Ramos (cell line): Measurements from ENCODE around the gene HMGN5.

Experiments used
- in situ Hi-C: fragments of 300-500 bp; cut with MboI; formaldehyde crosslinking; loops from one replicate; pipeline ENCODE4 v1.14.3; 2022; ENCODE audit warnings: low sequenced_read_pairs; ENCODE audit not compliant: unreplicated experiment

HMGN5 gene

DNA sequence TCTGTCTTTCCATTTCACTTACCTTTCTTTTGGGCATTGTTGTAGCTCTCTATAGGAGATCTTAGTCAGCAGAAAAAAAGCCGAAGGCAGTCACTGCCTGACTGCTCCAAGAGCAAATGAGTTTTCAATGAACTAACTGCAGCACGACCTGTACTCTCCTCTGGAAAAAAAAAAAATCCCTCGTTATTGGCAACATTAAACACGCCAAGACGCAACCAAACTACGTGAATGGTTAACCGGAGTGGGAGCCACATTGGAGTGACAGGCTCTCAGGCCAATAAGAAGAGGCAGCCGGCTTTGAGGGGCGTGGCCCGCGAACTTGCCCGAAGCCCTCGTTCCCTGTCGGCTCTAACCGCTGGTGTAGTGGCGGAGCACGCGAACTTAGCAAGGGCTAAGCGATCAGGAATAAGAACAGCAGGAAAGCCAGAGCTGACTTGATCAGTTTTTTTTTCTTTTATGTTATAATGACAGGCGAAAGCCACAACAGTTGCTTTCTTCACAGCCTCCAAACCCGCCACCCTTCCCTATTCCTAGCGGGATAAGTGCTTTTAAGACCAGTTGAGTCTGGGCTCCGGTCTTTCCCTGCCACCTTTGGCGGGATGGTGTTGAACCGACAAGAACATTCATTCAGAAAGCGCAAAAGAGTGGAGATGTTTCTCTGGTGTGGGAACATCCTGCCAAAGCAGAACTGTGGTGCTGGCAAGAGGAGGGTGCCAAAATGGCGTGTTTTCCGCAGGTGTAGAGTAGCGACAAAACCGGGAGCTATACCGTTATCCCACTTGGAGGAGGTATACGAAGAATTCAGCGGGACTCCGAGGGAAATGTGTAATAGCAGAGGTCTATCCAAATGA is 80.0 kb downstream of the HMGN5 start:
- in situ Hi-C loops, result no loop called here

DNA sequence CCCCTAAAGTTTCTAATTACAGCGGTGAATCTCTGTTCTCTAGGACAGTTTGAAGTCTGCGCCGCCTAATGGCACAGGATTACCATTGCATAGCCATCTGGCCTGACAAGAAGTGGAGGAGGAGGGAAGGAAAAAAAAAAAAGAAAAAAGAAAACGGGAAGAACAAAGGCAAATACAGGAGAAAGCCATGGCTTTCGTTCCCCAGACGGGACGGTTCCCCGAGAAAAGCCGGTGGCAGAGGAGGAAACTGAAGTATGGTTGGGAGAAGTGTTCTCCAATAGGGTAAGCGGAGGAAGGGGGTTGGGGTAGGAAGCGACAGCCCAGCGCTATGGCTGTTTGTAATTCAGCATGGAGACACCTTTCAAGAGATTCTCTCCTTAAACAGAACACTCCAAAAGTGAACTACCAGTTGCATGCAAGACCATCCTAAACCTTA is 80.8 kb downstream of the HMGN5 start:
- in situ Hi-C loops, result no loop called here

DNA sequence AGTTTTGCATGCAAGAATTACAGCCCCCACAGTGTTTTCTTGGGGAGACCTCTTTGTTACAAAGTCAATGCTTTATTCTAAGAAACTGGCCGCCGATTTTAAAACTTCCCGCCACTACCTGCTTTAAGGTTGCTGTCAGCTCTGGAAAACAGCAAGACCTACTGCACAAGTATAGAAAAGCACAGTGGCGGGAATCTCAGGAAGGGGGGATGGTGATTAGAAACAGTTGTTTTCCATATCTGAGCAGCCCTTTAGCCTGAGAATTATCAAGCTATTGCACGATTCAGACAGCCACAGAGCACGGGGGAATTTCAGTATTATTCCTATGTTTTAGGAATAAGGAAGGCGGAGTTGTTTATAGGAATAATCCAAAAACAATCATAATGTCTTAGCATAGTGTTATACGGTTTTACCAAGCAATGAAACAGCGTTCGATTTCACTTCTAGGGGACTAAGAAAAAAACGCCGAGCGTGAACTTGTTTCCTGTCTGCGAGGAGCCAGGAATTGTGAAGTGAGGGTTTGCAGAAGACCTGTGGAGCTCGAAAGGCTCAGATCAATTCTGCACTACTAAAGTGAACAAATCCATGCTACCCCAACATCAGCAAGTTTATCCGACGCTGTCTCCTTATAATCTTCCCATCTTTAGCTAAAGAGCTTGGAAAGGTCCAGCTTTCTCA is 81.3 kb downstream of the HMGN5 start:
- in situ Hi-C loops, result no loop called here

DNA sequence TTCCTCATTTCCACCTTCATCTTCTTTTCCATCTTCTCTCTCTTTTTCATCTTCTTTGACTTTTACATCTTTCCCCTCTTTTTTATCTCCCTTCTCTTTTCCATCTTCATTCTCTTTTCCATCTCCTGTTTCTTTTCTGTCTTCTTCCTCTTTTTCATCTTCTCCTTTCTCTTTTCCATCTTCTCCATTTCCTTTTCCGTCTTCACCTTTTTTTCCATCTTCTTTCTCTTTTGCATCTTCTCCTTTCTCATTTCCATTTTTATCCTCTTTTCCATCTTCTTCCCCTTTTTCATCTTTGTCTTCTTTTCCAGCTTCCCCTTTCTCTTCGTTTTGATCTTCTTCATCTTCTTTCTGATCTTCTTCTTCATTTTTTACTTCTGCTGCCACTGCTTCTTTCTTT is 87.0 kb downstream of the HMGN5 start:
- in situ Hi-C loops, result no loop called here

DNA sequence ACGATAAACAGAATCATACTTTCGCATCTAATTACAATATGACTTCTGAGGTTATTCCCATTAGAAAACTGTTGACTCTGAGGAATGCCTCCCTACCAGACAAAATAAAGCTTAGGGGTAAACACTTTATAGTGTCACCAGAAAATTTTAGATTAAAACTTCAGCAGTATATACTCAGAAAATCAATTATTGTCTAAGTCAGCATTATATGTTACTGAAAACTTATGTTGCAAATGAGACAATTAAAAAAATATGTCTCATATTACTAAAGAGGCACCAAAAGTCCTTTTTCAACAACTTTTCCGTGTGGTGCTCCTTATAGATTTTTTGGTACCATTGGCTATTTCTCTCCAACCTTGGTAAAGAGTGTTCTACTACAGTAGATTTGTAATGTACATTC is 91.4 kb downstream of the HMGN5 start:
- in situ Hi-C loops, result no loop called here

DNA sequence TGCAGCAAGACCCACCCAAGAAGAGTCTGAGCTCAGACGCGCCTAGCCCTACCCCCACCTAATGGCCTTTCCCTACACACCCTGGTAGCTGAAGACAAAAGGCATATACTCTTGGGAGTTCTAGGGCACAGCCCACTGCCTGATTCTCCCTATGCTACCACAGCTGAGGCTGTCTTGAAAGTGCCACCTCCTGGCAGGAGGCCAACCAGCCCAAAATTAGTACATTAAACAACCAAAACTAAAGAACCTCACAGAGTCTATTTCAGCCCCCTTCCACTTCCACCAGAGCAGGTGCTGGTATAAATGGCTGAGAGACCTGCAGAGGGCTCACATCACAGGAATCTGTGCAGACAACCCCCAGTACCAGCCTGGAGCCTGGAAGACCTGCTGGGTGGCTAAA is 119.1 kb downstream of the HMGN5 start:
- in situ Hi-C loops, result no loop called here
